HG02852 (cell line): ENCODE measurements around the gene LARP4.
A peak's percentile ranks its signal among the peaks of the same experiment; 100 is the strongest.
"Not testable (repeated sequence)": the region's sequence is repeated elsewhere in the genome, so short reads cannot be mapped to it uniquely, and the experiment has no call there.

ENCODE experiments used
- ATAC-seq: cut with Tn5 transposase; IDR thresholded peaks from one replicate; pipeline ENCODE4 v1.9.1; 2021; ENCODE audit warnings: mild to moderate bottlenecking, moderate library complexity; ENCODE audit not compliant: unreplicated experiment

Gene LARP4

DNA sequence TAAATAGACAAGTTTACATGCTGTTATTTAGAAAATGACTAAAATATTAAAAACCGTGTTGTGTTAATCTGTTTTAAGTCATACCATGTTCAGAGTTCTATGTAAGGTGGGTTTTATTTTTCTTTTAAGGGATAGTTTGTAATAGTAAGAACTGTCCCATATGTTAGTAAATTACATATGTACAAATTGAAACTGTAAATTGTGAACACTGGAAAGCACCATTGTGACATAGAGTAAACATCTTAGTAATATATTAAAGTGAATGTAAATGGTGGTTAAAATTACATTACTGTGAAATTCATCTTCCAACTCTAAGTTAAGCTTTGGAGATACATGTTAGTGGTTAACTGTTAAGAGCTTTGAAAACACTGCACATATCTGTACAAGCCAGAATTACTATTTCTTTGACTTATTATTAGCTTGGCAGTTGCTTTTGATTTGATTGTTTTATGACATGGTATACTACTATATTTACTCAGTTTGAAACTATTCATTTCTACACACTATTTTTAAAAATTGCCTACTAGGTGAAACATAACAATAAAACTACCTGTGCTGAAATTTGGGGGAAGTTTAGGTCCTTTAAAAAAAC, 76.7 kb downstream of the LARP4 start:
- ATAC-seq = no peak

DNA sequence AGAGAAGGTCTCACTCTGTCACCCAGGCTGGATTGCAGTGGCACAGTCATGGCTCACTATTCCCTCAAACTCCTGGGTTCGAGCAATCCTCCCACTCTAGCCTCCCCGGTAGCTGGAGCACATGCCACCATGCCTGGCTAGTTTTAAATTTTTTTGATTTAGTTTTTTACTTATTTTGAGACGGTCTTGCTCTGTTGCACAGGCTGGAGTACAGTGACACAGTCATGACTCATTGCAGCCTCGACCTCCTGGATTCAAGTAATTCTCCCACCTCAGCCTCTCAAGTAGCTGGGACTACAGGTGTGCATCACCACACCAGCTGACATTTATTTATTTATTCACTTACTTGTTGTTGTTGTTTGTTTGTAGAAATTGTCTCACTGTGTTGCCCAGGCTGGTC, 81.9 kb downstream of the LARP4 start:
- no peak for ATAC-seq

- ATAC-seq = no peak
These were observed 82.8 kb downstream of the LARP4 start for GRCh38 chr12:50483488-50483887.

- ATAC-seq = no peak
These were observed 88.1 kb downstream of the LARP4 start for GRCh38 chr12:50488801-50489200.

DNA sequence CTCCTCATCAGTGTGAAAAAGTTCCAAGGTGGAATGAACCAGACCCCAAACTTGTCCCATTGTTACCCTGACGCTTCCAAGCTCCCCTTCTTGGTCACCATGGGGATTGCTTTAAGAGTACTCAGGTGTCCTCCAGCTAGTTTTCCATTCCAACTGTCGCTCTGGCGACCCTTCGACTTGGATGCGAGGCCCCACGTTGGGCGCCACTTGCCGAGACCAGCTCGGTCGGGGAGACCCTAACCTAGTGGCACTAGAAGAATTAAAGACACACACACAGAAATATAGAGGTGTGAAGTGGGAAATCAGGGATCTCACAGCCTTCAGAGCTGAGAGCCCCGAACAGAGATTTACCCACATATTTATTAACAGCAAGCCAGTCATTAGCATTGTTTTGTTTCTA, 97.4 kb downstream of the LARP4 start:
- not testable (repeated sequence) for ATAC-seq

DNA sequence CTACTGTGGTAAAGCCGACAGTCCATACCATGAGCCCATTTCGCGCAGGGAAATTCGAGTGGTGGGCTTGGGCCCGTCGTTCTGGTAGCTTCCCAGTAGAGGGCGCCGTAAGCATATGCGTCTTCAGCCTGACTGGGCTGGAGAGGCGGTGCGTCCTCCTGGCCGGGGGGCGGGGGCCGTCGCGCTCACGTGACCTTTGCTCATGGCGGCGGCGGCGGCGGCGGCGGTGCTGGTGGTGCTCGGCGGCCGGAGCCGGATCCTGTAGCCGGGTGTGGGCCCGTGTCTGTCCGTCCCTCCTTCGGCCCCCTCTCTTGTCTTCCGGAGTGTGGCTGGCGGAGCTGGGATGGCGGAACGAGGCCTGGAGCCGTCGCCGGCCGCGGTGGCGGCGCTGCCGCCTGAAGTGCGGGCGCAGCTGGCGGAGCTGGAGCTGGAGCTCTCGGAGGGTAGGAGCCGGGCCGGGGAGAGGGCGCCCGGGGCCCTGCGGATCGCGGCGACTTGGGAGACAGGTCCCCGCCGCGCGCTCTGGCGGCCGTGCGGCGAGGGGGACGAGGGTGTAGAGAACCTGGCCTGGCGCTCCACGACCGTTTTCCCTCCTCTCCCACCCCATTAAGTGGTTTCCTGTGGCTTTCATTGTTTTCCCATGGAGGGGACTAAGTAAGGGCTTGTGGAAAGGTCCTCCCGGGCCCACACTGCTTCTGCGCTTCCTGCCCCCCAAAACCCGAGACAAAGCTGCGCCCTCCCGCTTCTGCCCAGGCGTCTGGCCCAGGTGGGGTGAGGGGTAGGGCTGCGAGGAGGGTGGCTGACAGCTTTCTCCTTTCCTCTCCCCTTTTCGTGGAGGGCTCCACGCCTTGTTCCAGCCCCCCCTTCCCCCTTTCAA, 104.4 kb downstream of the LARP4 start, which contains the start of gene DIP2B:
DIP2B (plus strand) TSS at position 188 of the 877 bp plus-strand sequence; CDS start at position 344, 156 bp downstream.
- ATAC-seq = peak; percentile 71

DNA sequence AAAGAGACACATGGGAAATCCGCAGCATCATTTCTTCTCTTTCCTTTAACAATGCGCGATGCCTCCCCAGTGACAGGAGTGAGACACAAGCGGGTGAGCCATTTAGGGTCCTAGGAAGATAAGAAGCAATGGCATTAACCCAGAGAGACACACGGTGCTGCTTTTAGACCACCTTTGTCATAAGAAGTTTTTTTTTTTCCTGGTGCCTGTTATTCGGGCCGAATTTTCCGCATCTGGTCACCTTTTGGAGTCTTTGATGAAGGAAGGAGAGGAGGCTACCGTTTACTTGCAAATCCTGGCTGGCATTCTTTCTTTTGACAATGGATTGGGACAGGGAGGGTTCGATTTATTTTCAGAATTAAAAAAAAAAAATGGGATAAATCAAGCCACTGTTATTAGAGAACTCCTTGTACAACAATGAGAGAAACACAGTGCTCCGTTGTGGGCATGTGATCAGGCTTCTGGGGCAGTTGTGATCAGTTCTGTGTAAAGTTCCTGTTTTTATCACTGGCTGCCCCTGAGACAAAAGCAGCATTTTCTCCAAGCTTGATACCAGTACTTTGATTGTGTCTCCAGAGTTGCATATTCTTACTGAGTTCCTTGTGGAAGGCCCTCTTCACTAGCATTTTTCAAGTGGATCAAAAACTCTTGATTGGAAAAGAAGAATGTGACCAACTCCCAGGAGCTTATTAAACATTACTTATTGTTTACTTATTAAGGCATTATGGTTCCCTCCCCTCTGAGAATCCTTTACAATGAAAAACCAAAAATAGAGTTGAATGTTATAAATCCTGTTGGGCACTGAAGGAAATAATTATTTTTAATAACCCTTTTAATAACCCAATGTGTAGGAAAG, 105.2 kb downstream of the LARP4 start:
- no peak for ATAC-seq

GRCh38 chr12:50506753-50507473, 106.2 kb downstream of the LARP4 start:
- no peak for ATAC-seq

DNA sequence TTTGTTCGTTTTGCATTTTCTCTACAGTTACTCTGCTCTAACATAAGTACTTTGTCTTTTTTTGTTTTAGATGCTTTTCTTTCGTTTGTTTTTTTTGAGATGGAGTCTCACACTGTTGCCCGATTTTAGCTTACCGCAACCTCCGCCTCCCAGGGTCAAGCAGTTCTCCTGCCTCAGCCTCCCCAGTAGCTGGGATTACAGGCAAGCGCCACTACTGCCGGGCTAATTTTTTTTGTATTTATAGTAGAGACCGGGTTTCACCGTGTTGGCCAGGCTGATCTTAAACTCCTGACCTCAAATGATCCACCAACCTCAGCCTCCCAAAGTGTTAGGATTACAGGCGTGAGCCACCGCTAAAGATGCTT, 106.8 kb downstream of the LARP4 start:
- ATAC-seq = no peak

GRCh38 chr12:50507930-50508329, 107.2 kb downstream of the LARP4 start:
- no peak for ATAC-seq

- no peak for ATAC-seq
These were observed 107.7 kb downstream of the LARP4 start for GRCh38 chr12:50508414-50508813.

GRCh38 chr12:50508970-50509663, 108.4 kb downstream of the LARP4 start:
- no peak for ATAC-seq

GRCh38 chr12:50514526-50515276, 114.0 kb downstream of the LARP4 start:
- peak; percentile 56 for ATAC-seq

- no peak for ATAC-seq
These were observed 114.9 kb downstream of the LARP4 start for GRCh38 chr12:50515587-50515986.

DNA sequence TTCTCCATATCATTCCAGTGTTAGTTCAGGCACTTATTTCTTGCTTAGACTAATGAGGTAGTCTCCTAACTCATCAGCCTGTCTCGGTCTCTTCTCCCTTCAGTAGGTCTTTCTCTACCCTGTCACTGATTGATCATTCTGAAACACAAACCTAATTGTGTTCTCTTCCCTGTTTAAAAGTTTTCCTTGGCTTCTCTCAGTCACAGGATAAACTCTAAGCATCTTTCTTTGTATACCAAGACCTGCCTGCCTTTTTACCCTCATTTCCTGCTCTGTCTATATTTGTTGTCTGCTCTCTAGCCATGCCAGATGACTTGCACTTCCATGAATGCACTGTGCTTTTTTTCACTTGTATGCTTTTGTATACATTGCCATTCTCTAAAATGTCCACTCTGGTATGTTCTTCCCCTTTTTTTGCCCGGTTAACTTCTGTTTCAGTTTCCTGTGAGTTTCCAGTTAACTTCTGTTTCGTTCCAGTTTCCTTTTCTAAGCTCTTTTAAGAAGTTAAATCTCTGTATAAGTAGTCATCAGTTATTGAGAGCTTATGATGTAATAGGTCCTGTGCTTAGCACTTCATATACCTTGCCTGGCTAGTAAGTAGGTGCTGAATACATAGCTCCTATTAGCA, 116.8 kb downstream of the LARP4 start:
- ATAC-seq = peak; percentile 68

DNA sequence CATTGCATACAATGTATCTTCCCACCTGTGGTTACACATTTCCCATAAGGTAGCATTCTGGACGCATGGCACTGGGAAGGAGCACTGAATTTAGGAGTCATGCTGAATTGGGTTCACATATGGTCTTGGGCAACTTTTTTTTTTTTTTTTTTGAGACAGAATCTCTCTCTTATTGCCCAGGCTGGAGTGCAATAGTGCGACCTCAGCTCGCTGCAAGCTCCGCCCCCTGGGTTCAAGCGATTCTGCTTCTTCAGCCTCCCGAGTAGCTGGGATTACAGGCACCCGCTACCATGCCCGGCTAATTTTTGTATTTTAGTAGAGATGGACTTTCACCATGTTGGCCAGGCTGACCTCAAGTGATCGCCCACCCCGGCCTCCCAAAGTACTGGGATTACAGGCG, 117.4 kb downstream of the LARP4 start:
- ATAC-seq = no peak

- no peak for ATAC-seq
These were observed 118.7 kb downstream of the LARP4 start for GRCh38 chr12:50519353-50519752.

DNA sequence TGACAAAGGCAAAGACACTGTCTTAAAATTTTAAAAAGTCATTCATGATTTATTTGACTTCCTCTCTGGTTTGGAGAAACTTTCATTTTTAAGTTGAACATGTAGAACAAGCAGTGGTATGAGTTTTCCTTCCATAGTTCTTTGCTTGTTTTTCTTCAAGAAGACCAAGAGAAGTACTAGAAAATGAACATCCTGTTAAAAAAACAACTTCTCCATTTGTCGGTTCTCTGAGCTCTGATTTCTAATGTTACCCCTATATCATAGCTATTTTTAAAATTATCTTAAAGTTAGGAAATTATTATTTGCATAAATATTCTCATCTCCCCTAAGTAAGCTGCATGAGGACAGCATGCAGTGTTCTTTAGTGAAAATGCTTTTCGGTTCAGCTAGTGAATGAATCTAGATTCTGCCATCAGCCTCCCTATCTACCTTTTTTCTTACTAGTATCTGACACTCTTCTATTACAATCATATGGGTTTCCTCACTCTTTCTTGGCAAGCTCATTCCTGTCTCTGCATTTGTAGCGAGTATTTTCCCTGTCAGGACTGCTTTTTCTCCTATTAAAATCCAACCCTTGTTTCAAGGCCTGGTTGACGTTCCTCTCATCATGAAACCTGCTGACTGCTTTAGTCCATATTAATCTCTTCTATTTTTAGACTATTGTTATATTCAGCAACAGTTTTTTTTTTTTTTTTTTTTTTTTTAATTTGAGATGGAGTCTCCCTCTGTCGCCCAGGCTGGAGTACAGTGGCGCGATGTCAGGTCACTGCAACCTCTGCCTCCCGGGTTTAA, 119.9 kb downstream of the LARP4 start:
- no peak for ATAC-seq
